K562 (cell line): ENCODE results near the gene GHRH. TPM values are rescaled to one million over a fixed set of nuclear protein-coding genes. Genes with fewer than 3 reads are reported as not detected.

Source experiments
- CBFB ChIP-seq: sonication (generic); formaldehyde crosslinking; IDR thresholded peaks from 2 replicates; pipeline ENCODE4 v1.4.0; 2020; ENCODE audit warnings: mild to moderate bottlenecking, missing genetic modification reagents
- HMBOX1 ChIP-seq: sonication (generic); IDR thresholded peaks from 2 replicates; pipeline ENCODE4 v1.6.1; 2016
- HNRNPLL ChIP-seq: fragments of 200-400 bp; formaldehyde crosslinking; IDR thresholded peaks from 2 replicates; pipeline ENCODE4 v1.6.1; 2017; ENCODE audit warnings: low read length, low read depth, mild to moderate bottlenecking; ENCODE audit not compliant: poor library complexity, severe bottlenecking
- SIN3B ChIP-seq: fragments of 450-650 bp; IDR thresholded peaks from 2 replicates; pipeline ENCODE4 v1.6.1; 2017; ENCODE audit warnings: low read depth, mild to moderate bottlenecking, moderate library complexity
- ZBTB7A ChIP-seq: IDR thresholded peaks from 2 replicates; pipeline ENCODE4 v1.6.1; 2011; ENCODE audit warnings: low read depth, mild to moderate bottlenecking, low read length, moderate library complexity, borderline replicate concordance; ENCODE audit not compliant: control insufficient read depth
- ZNF133 ChIP-seq: fragments of 250-450 bp; sonication (Bioruptor Pico); IDR thresholded peaks from 2 replicates; pipeline ENCODE4 v1.4.0; 2020; ENCODE audit warnings: mild to moderate bottlenecking
- ZNF696 ChIP-seq: fragments of 250-450 bp; sonication (Bioruptor Pico); conservative IDR thresholded peaks from 2 replicates; pipeline ENCODE4 v1.4.0; 2020; ENCODE audit warnings: mild to moderate bottlenecking, moderate library complexity
- polyA plus RNA-seq, 8 experiments: library from polyadenylated mRNA; depleted of rRNA in 4 of 8; stranded (reverse) in 5 of 8; unstranded in 3 of 8; fragments of >200 nt; fragmentation: Nextera tagmentation in 2 of 8; fragmentation: Illumina TruSeq in 1 of 8; extraction: Ambion mirVana in 2 of 8; extraction: Trizol in 1 of 8; gene quantifications; 2 replicates each; pipeline versions ENCODE4 v1.2.1 to v1.2.3, GENCODE V29; 2011 to 2014; ENCODE audit warnings: inconsistent platforms in 1 of 8, missing spikeins in 1 of 8
- total RNA-seq, 7 experiments: library from RNA; depleted of rRNA in 6 of 7; stranded (reverse); fragments of >200 nt in 6 of 7; fragmentation: Illumina TruSeq in 2 of 7; extraction: Trizol in 2 of 7; gene quantifications; 2 replicates each; pipeline versions ENCODE4 v1.2.1 to v1.2.3, GENCODE V29; 2011 to 2021; ENCODE audit warnings: low replicate concordance in 1 of 7
- TF ChIP-seq, protein P1 (sequence below): fragments of 450-650 bp; formaldehyde crosslinking; IDR thresholded peaks from 2 replicates; pipeline ENCODE4 v1.4.0; 2020; ENCODE audit warnings: mild to moderate bottlenecking, moderate library complexity
- TF ChIP-seq, protein P2 (sequence below): fragments of 450-650 bp; IDR thresholded peaks from 2 replicates; pipeline ENCODE4 v1.6.1; 2016; ENCODE audit warnings: antibody characterized with exemption

Gene GHRH
- total and polyA plus RNA-seq, 9 of the 15 experiments (the other 6 are each of a cell fraction or from before 2014, with no cell fraction given) = not detected

DNA sequence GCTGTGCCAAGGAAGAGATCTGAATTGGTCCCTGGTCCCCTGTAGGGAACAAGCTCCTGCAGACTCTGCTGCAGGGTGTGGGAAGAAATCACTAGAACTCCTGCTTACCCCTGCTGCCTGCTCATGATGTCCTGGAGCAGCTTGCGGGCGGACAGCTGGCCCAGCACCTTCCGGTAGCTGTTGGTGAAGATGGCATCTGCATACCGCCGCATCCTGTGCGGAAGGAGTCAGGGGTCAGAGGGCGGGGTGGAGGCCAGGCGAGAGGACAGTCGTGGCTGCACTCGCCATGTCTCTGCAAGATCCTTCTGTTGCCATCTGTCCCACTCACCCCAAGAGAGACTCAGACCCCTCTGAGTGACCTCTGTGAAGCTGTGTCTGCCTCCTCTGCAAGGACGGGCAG lies 5.3 kb downstream of the GHRH start (continued):
- TF ChIP-seq, protein P1, sequence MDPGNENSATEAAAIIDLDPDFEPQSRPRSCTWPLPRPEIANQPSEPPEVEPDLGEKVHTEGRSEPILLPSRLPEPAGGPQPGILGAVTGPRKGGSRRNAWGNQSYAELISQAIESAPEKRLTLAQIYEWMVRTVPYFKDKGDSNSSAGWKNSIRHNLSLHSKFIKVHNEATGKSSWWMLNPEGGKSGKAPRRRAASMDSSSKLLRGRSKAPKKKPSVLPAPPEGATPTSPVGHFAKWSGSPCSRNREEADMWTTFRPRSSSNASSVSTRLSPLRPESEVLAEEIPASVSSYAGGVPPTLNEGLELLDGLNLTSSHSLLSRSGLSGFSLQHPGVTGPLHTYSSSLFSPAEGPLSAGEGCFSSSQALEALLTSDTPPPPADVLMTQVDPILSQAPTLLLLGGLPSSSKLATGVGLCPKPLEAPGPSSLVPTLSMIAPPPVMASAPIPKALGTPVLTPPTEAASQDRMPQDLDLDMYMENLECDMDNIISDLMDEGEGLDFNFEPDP = no peak
- TF ChIP-seq ZNF696 (CRISPR knock-in tag) (no peak), HMBOX1 (no peak), HNRNPLL (no peak), ZNF133 (CRISPR knock-in tag) (no peak), ZBTB7A (no peak), SIN3B (no peak), CBFB (CRISPR knock-in tag) (no peak)
- TF ChIP-seq, protein P2, sequence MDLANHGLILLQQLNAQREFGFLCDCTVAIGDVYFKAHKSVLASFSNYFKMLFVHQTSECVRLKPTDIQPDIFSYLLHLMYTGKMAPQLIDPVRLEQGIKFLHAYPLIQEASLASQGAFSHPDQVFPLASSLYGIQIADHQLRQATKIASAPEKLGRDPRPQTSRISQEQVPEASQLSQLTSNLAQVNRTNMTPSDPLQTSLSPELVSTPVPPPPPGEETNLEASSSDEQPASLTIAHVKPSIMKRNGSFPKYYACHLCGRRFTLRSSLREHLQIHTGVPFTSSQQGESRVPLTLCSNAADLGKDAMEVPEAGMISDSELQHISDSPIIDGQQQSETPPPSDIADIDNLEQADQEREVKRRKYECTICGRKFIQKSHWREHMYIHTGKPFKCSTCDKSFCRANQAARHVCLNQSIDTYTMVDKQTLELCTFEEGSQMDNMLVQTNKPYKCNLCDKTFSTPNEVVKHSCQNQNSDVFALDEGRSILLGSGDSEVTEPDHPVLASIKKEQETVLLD = no peak
